ENCODE data around the gene MPP3.
A peak's percentile ranks its signal among the peaks of the same experiment; 100 is the strongest.

Gene MPP3

GRCh38 chr17:43779145-43780125 lies 53.5 kb downstream of the MPP3 start:
- no peak for TF ChIP-seq CTCF (IDR thresholded peaks at IDR 0.05; ENCODE audit: low read depth, low read length)
- peak overlapping the region; percentile 71 for H3K4me3 ChIP-seq (ENCODE audit: low read depth, low read length)

- H3K4me3 ChIP-seq (ENCODE audit: low read depth, low read length) = peak within 1 kb of the TSS; percentile 71
- TF ChIP-seq CTCF (IDR thresholded peaks at IDR 0.05; ENCODE audit: low read depth, low read length) = no peak
These were observed 54.4 kb downstream of the MPP3 start, which contains the start of gene DUSP3 for GRCh38 chr17:43778337-43779144. Gene DUSP3 (minus strand): TSS chr17:43778977. CDS start chr17:43778924, 53 bp downstream.

GRCh38 chr17:43774304-43775250 lies 58.4 kb downstream of the MPP3 start:
- no peak overlapping the region for H3K4me3 ChIP-seq (ENCODE audit: low read depth, low read length)
- no peak for TF ChIP-seq CTCF (IDR thresholded peaks at IDR 0.05; ENCODE audit: low read depth, low read length)

GRCh38 chr17:43772877-43773648 lies 59.9 kb downstream of the MPP3 start:
- TF ChIP-seq CTCF (IDR thresholded peaks at IDR 0.05; ENCODE audit: low read depth, low read length) = no peak
- H3K4me3 ChIP-seq (ENCODE audit: low read depth, low read length) = no peak overlapping the region

GRCh38 chr17:43771463-43771862 lies 61.5 kb downstream of the MPP3 start:
- TF ChIP-seq CTCF (IDR thresholded peaks at IDR 0.05; ENCODE audit: low read depth, low read length) = no peak
- H3K4me3 ChIP-seq (ENCODE audit: low read depth, low read length) = no peak overlapping the region

GRCh38 chr17:43770957-43771356 lies 62.0 kb downstream of the MPP3 start:
- no peak for TF ChIP-seq CTCF (IDR thresholded peaks at IDR 0.05; ENCODE audit: low read depth, low read length)
- no peak overlapping the region for H3K4me3 ChIP-seq (ENCODE audit: low read depth, low read length)

All from WI38 (cell line).